ENCODE results near the gene BABAM2. TPM values are rescaled to one million over a fixed set of nuclear protein-coding genes. Genes with fewer than 3 reads are reported as not detected.

BABAM2 gene
- total RNA-seq: 19.8 and 26.3 TPM in 2 replicates

GRCh38 chr2:27890146-27890923 lies at the start of gene BABAM2, which contains the start of gene RBKS:
BABAM2 (plus strand) TSS chr2:27890729; CDS start chr2:27894557, 3,828 bp downstream.
RBKS (minus strand) TSS chr2:27890387; CDS start chr2:27890345, 42 bp downstream.

Small RNAs within 50 kb of the gene (small RNA-seq; reads per million reads assigned to genes)
- not detected for gene MIR4263 (ENCODE audit: low replicate concordance)
- not detected for gene RF02271 (ENCODE audit: low replicate concordance)

Other genes with a start within 250 kb of the BABAM2 start
- 32.5 and 40.0 TPM in 2 replicates for gene SUPT7L, start 227.1 kb upstream of the BABAM2 start, total RNA-seq
- gene SLC4A1AP, start 226.8 kb upstream of the BABAM2 start, total RNA-seq: 27.4 and 34.8 TPM in 2 replicates
- gene MRPL33, start 119.0 kb upstream of the BABAM2 start, total RNA-seq: 49.9 and 50.5 TPM in 2 replicates
- gene RBKS, start 342 bp upstream of the BABAM2 start, total RNA-seq: 0.57 and 1.1 TPM in 2 replicates

Measured in placental pericyte (primary cell).